Endodermal cell (in vitro differentiated cells): Measurements from ENCODE around the gene KCNK16. TPM values are rescaled to one million over a fixed set of nuclear protein-coding genes. Genes with fewer than 3 reads are reported as not detected.

Source experiments
- DNase-seq: peaks from one replicate; pipeline ENCODE4 v3.0.0-alpha.2; 2017
- H3K27ac ChIP-seq: 2 replicates; pipeline ENCODE4 v1.5.1; 2013; ENCODE audit warnings: mild to moderate bottlenecking, low read depth, low read length, moderate library complexity
- H3K27me3 ChIP-seq: 2 replicates; pipeline ENCODE4 v1.6.1; 2013; ENCODE audit warnings: mild to moderate bottlenecking, low read length, moderate library complexity; ENCODE audit not compliant: insufficient read depth, control insufficient read depth, poor library complexity, severe bottlenecking
- H3K36me3 ChIP-seq: 2 replicates; pipeline ENCODE4 v1.7.0; 2013; ENCODE audit warnings: mild to moderate bottlenecking, low read length, moderate library complexity; ENCODE audit not compliant: control insufficient read depth, insufficient read depth
- H3K4me1 ChIP-seq: one replicate; pipeline ENCODE4 v1.7.0; 2013; ENCODE audit warnings: low read length; ENCODE audit not compliant: control insufficient read depth, insufficient read depth
- H3K4me3 ChIP-seq: 2 replicates; pipeline ENCODE4 v1.5.1; 2013; ENCODE audit warnings: mild to moderate bottlenecking, low read length, moderate library complexity
- H3K9ac ChIP-seq: 2 replicates; pipeline ENCODE4 v1.6.1; 2013; ENCODE audit warnings: mild to moderate bottlenecking, low read length, moderate library complexity; ENCODE audit not compliant: poor library complexity, severe bottlenecking; ENCODE audit errors: extremely low read depth
- H3K9me3 ChIP-seq: 2 replicates; pipeline ENCODE4 v1.6.1; 2013; ENCODE audit warnings: mild to moderate bottlenecking, low read length, moderate library complexity; ENCODE audit not compliant: control insufficient read depth
- H3K27ac Mint-ChIP-seq: 2 replicates; pipeline ENCODE4 v1.8.0; 2020; ENCODE audit warnings: mixed read lengths
- H3K27me3 Mint-ChIP-seq: 2 replicates; pipeline ENCODE4 v1.8.0; 2021; ENCODE audit warnings: mild to moderate bottlenecking, mixed read lengths; ENCODE audit not compliant: insufficient read depth
- H3K36me3 Mint-ChIP-seq: 2 replicates; pipeline ENCODE4 v1.8.0; 2020; ENCODE audit warnings: low read depth, mixed read lengths
- H3K4me1 Mint-ChIP-seq: 2 replicates; pipeline ENCODE4 v1.8.0; 2020; ENCODE audit warnings: mixed read lengths
- H3K4me3 Mint-ChIP-seq: 2 replicates; pipeline ENCODE4 v1.8.0; 2020; ENCODE audit warnings: mild to moderate bottlenecking, moderate library complexity, mixed read lengths
- H3K9me3 Mint-ChIP-seq: 2 replicates; pipeline ENCODE4 v1.8.0; 2020; ENCODE audit warnings: mild to moderate bottlenecking, mixed read lengths
- CTCF ChIP-seq: fragments of 200-600 bp; sonication (generic); conservative IDR thresholded peaks from 2 replicates; pipeline ENCODE4 v1.5.0; 2021; ENCODE audit warnings: antibody characterized with exemption, mild to moderate bottlenecking
- WGBS, 2 experiments: methylation state at CpG; one replicate each; pipeline versions ENCODE4 v1.1.5 to v1.1.7; 2013; ENCODE audit warnings: missing lambda C conversion rate in 2 of 2, mixed read lengths in 1 of 2; ENCODE audit not compliant: insufficient coverage in 1 of 2, insufficient read length in 1 of 2; 5-methylcytosine and 5-hydroxymethylcytosine counted together
- total RNA-seq, 2 donors: library from RNA; stranded (reverse); fragmentation: NEBNext Ultra II Directional in 1 of 2; extraction: Animal tissue kit (Norgen Biotek cat#: 25700) in 1 of 2; gene quantifications; 2 replicates in 1 of 2; 3 replicates in 1 of 2; pipeline ENCODE4 v1.2.1, GENCODE V29; 2021

KCNK16 gene
- total RNA-seq, 2 donors from 2014 or later, result not detected

GRCh38 chr6:39300739-39301138, 21.8 kb downstream of the KCNK16 start:
- no peak for TF ChIP-seq CTCF
- no peaks in the 10 kb centered on the region for H3K36me3 ChIP-seq
- Mint-ChIP-seq H3K27ac (no peak overlapping the region), H3K36me3 (no peaks in the 10 kb centered on the region), H3K4me1 (peaks cover 11% of the 10 kb centered on the region), H3K4me3 (no peak overlapping the region), H3K27me3 (peaks cover 10% of the 10 kb centered on the region), H3K9me3 (no peaks in the 10 kb centered on the region)
- DNase-seq, result no peak
- no peak overlapping the region for H3K4me3 ChIP-seq
- no peaks in the 10 kb centered on the region for H3K27me3 ChIP-seq
- H3K4me1 ChIP-seq, result no peaks in the 10 kb centered on the region
- H3K9ac ChIP-seq, result no peak overlapping the region
- H3K9me3 ChIP-seq, result no peaks in the 10 kb centered on the region
- H3K27ac ChIP-seq, result no peak overlapping the region
- WGBS, 2 experiments, result 90 to 97% methylated on average over 5 to 6 of the region's 6 CpGs

- H3K9ac ChIP-seq, result no peak overlapping the region
- no peaks in the 10 kb centered on the region for H3K36me3 Mint-ChIP-seq
- no peak overlapping the region for H3K4me3 Mint-ChIP-seq
- H3K9me3 Mint-ChIP-seq, result no peaks in the 10 kb centered on the region
- no peaks in the 10 kb centered on the region for H3K36me3 ChIP-seq
- DNase-seq, result no peak
- H3K27me3 ChIP-seq, result no peaks in the 10 kb centered on the region
- no peak overlapping the region for H3K4me3 ChIP-seq
- peaks cover 2% of the 10 kb centered on the region for H3K27me3 Mint-ChIP-seq
- no peak overlapping the region for H3K27ac Mint-ChIP-seq
- H3K4me1 Mint-ChIP-seq, result peaks cover 10% of the 10 kb centered on the region
- H3K4me1 ChIP-seq, result no peaks in the 10 kb centered on the region
- WGBS, 2 experiments, result 86 to 92% methylated on average over 7 to 10 of the region's 10 CpGs
- no peak for TF ChIP-seq CTCF
- no peaks in the 10 kb centered on the region for H3K9me3 ChIP-seq
- no peak overlapping the region for H3K27ac ChIP-seq
These were observed 24.4 kb downstream of the KCNK16 start for GRCh38 chr6:39298061-39298460.

GRCh38 chr6:39296745-39297640, 25.5 kb downstream of the KCNK16 start:
- Mint-ChIP-seq H3K4me1 (peaks cover 6% of the 10 kb centered on the region), H3K27ac (no peak overlapping the region), H3K9me3 (no peaks in the 10 kb centered on the region), H3K36me3 (no peaks in the 10 kb centered on the region), H3K4me3 (no peak overlapping the region), H3K27me3 (peaks cover 2% of the 10 kb centered on the region)
- DNase-seq, result no peak
- TF ChIP-seq CTCF, result no peak
- Histone ChIP-seq H3K9ac (no peak overlapping the region), H3K36me3 (no peaks in the 10 kb centered on the region), H3K4me1 (no peaks in the 10 kb centered on the region), H3K27ac (no peak overlapping the region), H3K27me3 (no peaks in the 10 kb centered on the region), H3K4me3 (no peak overlapping the region), H3K9me3 (no peaks in the 10 kb centered on the region)
- WGBS, 2 experiments, result 92 to 94% methylated on average over 11 to 18 of the region's 18 CpGs
